ENCODE data around the gene CGB8.
"Not testable (repeated sequence)": the region's sequence is repeated elsewhere in the genome, so short reads cannot be mapped to it uniquely, and the experiment has no call there.

CGB8 gene

GRCh38 chr19:49059053-49059452 lies 10.1 kb upstream of the CGB8 start:
- Histone ChIP-seq H3K4me1 (peaks cover 4% of the 10 kb centered on the region), H3K9ac (no peak overlapping the region), H3K27me3 (ENCODE audit: control insufficient read depth, insufficient read depth, low read length) (no peaks in the 10 kb centered on the region), H3K27ac (no peak overlapping the region), H3K79me2 (no peaks in the 10 kb centered on the region), H2AFZ (no peak overlapping the region), H3K9me3 (ENCODE audit: control insufficient read depth, low read length) (no peaks in the 10 kb centered on the region), H3K36me3 (ENCODE audit: control insufficient read depth, insufficient read depth, low read length) (no peaks in the 10 kb centered on the region), H3K4me3 (ENCODE audit: low read depth, low read length) (no peak overlapping the region), H3K4me2 (ENCODE audit: low read length) (no peak overlapping the region)
- no peak for TF ChIP-seq CTCF (IDR thresholded peaks at IDR 0.05)

GRCh38 chr19:49058562-49058961 lies 9.7 kb upstream of the CGB8 start:
- Histone ChIP-seq H3K36me3 (ENCODE audit: control insufficient read depth, insufficient read depth, low read length) (no peaks in the 10 kb centered on the region), H3K9ac (no peak overlapping the region), H3K4me2 (ENCODE audit: low read length) (no peak overlapping the region), H3K9me3 (ENCODE audit: control insufficient read depth, low read length) (no peaks in the 10 kb centered on the region), H3K4me1 (peaks cover 4% of the 10 kb centered on the region), H3K79me2 (no peaks in the 10 kb centered on the region), H3K4me3 (ENCODE audit: low read depth, low read length) (no peak overlapping the region), H3K27me3 (ENCODE audit: control insufficient read depth, insufficient read depth, low read length) (no peaks in the 10 kb centered on the region), H2AFZ (no peak overlapping the region), H3K27ac (no peak overlapping the region)
- no peak for TF ChIP-seq CTCF (IDR thresholded peaks at IDR 0.05)

GRCh38 chr19:49057636-49058234 lies 8.8 kb upstream of the CGB8 start, which contains the start of gene CGB7:
Gene CGB7, minus strand, starts transcription at chr19:49057749. Its CDS starts 2,374 bp downstream, at chr19:49055375.
- H3K79me2 ChIP-seq = no peaks in the 10 kb centered on the region
- H3K4me3 ChIP-seq (ENCODE audit: low read depth, low read length) = peak within 1 kb of the TSS; percentile 70
- no peak within 1 kb of the TSS for H3K27ac ChIP-seq
- TF ChIP-seq CTCF (IDR thresholded peaks at IDR 0.05) = no peak
- peak within 1 kb of the TSS; percentile 99 for H3K4me2 ChIP-seq (ENCODE audit: low read length)
- peak within 1 kb of the TSS; percentile 91 for H2AFZ ChIP-seq
- no peaks in the 10 kb centered on the region for H3K27me3 ChIP-seq (ENCODE audit: control insufficient read depth, insufficient read depth, low read length)
- H3K9ac ChIP-seq = no peak within 1 kb of the TSS
- H3K4me1 ChIP-seq = peaks cover 4% of the 10 kb centered on the region
- H3K9me3 ChIP-seq (ENCODE audit: control insufficient read depth, low read length) = no peaks in the 10 kb centered on the region
- H3K36me3 ChIP-seq (ENCODE audit: control insufficient read depth, insufficient read depth, low read length) = no peaks in the 10 kb centered on the region

- Histone ChIP-seq H2AFZ (peak overlapping the region; percentile 91), H3K4me3 (ENCODE audit: low read depth, low read length) (peak overlapping the region; percentile 70), H3K4me2 (ENCODE audit: low read length) (peak overlapping the region; percentile 99)
- not testable (repeated sequence) for H3K4me1 ChIP-seq; H3K27ac ChIP-seq; H3K36me3 ChIP-seq (ENCODE audit: control insufficient read depth, insufficient read depth, low read length); H3K27me3 ChIP-seq (ENCODE audit: control insufficient read depth, insufficient read depth, low read length); H3K9me3 ChIP-seq (ENCODE audit: control insufficient read depth, low read length); H3K9ac ChIP-seq; H3K79me2 ChIP-seq
These were observed 8.1 kb upstream of the CGB8 start for GRCh38 chr19:49056902-49057596.

GRCh38 chr19:49056101-49056901 lies 7.4 kb upstream of the CGB8 start:
- H3K9me3 ChIP-seq (ENCODE audit: control insufficient read depth, low read length) = no peaks in the 10 kb centered on the region
- no peak overlapping the region for H3K9ac ChIP-seq
- peak overlapping the region; percentile 99 for H3K4me2 ChIP-seq (ENCODE audit: low read length)
- peaks cover 4% of the 10 kb centered on the region for H3K4me1 ChIP-seq
- peak overlapping the region; percentile 70 for H3K4me3 ChIP-seq (ENCODE audit: low read depth, low read length)
- H3K27ac ChIP-seq = no peak overlapping the region
- peak overlapping the region; percentile 91 for H2AFZ ChIP-seq
- no peaks in the 10 kb centered on the region for H3K79me2 ChIP-seq
- no peaks in the 10 kb centered on the region for H3K36me3 ChIP-seq (ENCODE audit: control insufficient read depth, insufficient read depth, low read length)
- no peaks in the 10 kb centered on the region for H3K27me3 ChIP-seq (ENCODE audit: control insufficient read depth, insufficient read depth, low read length)
- peak; percentile 34 for TF ChIP-seq CTCF (IDR thresholded peaks at IDR 0.05)

- not testable (repeated sequence) for H2AFZ ChIP-seq; H3K36me3 ChIP-seq (ENCODE audit: control insufficient read depth, insufficient read depth, low read length); H3K4me2 ChIP-seq (ENCODE audit: low read length); H3K9ac ChIP-seq; H3K4me1 ChIP-seq; H3K4me3 ChIP-seq (ENCODE audit: low read depth, low read length); H3K9me3 ChIP-seq (ENCODE audit: control insufficient read depth, low read length); H3K79me2 ChIP-seq; H3K27me3 ChIP-seq (ENCODE audit: control insufficient read depth, insufficient read depth, low read length); H3K27ac ChIP-seq
These were observed 1.6 kb upstream of the CGB8 start for GRCh38 chr19:49050376-49051033.

- H3K4me1 ChIP-seq; H3K4me3 ChIP-seq (ENCODE audit: low read depth, low read length); H2AFZ ChIP-seq; H3K27me3 ChIP-seq (ENCODE audit: control insufficient read depth, insufficient read depth, low read length); H3K9me3 ChIP-seq (ENCODE audit: control insufficient read depth, low read length); H3K79me2 ChIP-seq; H3K9ac ChIP-seq; H3K4me2 ChIP-seq (ENCODE audit: low read length); H3K36me3 ChIP-seq (ENCODE audit: control insufficient read depth, insufficient read depth, low read length); H3K27ac ChIP-seq: not testable (repeated sequence)
These were observed 923 bp upstream of the CGB8 start for GRCh38 chr19:49049834-49050233.

Measured in parathyroid adenoma (tissue), 2 donors.